Activated T-cell treated with anti-CD3 and anti-CD28 coated beads for 1 hour (primary cell): ENCODE measurements around the gene BMI1.

Experiments
- DNase-seq: peaks from one replicate; pipeline ENCODE4 v3.0.0-alpha.2; 2020; ENCODE audit warnings: low read depth

Gene BMI1

GRCh38 chr10:22319980-22320558 is 830 bp upstream of the BMI1 start:
- DNase-seq, result no peak

- no peak for DNase-seq
Observed at GRCh38 chr10:22321156-22321923, 441 bp downstream of the BMI1 start.

- no peak for DNase-seq
Observed at GRCh38 chr10:22321924-22322640, 1.2 kb downstream of the BMI1 start.

- no peak for DNase-seq
Observed at GRCh38 chr10:22322641-22323160, 1.8 kb downstream of the BMI1 start.

GRCh38 chr10:22323538-22324305 is 2.8 kb downstream of the BMI1 start:
- no peak for DNase-seq

GRCh38 chr10:22324413-22324812 is 3.5 kb downstream of the BMI1 start:
- DNase-seq, result no peak

- DNase-seq, result no peak
Observed at GRCh38 chr10:22324893-22325271, 4.0 kb downstream of the BMI1 start.

- peak; percentile 64 for DNase-seq
Observed at GRCh38 chr10:22325272-22326144, 4.6 kb downstream of the BMI1 start.

- no peak for DNase-seq
Observed at GRCh38 chr10:22326145-22326702, 5.3 kb downstream of the BMI1 start.

- DNase-seq, result no peak
Observed at GRCh38 chr10:22329150-22329549, 8.3 kb downstream of the BMI1 start.

- no peak for DNase-seq
Observed at GRCh38 chr10:22332116-22332692, 11.3 kb downstream of the BMI1 start.

- DNase-seq, result no peak
Observed at GRCh38 chr10:22333167-22333974, 12.5 kb downstream of the BMI1 start.

GRCh38 chr10:22333975-22334282 is 13.0 kb downstream of the BMI1 start:
- no peak for DNase-seq

- no peak for DNase-seq
Observed at GRCh38 chr10:22334414-22335172, 13.7 kb downstream of the BMI1 start.

GRCh38 chr10:22335173-22335933 is 14.5 kb downstream of the BMI1 start:
- DNase-seq, result no peak

- DNase-seq, result no peak
Observed at GRCh38 chr10:22338185-22338900, 17.4 kb downstream of the BMI1 start.

GRCh38 chr10:22338931-22339330 is 18.0 kb downstream of the BMI1 start:
- DNase-seq, result no peak
